ENCODE results near the gene KCNN3. TPM values are rescaled to one million over a fixed set of nuclear protein-coding genes. Genes with fewer than 3 reads are reported as not detected.

Gene KCNN3
- total RNA-seq, 3 donors from 2014 or later (not counting 1 experiment from before 2014, with no cell fraction given): 0.05 to 0.95 TPM; not detected in 1

DNA sequence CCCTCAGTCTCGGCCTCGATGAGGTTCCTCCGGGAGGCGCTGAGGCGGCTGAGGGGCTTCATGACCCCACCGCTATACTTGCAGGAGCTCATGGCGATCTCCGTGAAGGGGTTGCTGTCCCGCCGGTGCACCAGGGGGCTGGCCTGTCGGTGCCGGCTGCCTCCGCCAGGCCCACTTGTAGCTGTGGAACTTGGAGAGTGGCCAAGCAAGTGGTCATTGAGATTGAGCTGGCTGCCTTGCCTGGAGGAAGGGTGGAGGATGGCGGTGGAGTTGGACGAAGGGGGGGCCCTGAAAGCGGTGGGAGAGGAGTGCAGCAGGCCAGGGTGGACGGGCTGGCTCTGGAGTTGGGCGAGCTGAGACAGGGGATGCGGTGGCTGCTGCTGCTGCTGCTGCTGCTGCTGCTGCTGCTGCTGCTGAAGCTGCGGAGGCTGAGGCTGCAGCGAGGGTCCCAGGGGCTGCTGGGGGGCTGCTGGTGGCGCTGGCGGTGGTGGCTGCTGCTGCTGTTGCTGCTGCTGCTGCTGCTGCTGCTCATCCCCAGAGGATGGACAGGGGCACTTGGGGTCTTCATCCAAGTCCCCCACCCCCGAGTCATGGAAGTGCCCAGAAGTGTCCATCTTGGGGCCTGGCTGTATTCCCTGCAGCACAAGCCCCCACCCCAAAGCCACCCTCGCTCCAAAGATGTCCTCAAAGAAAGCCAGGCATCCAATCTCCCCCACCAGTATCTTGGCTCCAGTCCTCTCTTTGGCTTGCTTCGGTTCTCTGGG, 548 bp downstream of the KCNN3 start:
- Histone ChIP-seq H3K4me1 (ENCODE audit: control insufficient read depth, insufficient read depth, low read length) (peaks cover 9% of the 10 kb centered on the region), H3K9me3 (ENCODE audit: control insufficient read depth, insufficient read depth, low read length) (no peaks in the 10 kb centered on the region), H3K4me3 (ENCODE audit: low read length) (no peak overlapping the region), H3K36me3 (ENCODE audit: control insufficient read depth, insufficient read depth, low read length) (no peaks in the 10 kb centered on the region), H3K27ac (ENCODE audit: low read length) (no peak overlapping the region), H3K27me3 (ENCODE audit: control insufficient read depth, insufficient read depth, low read length) (peaks cover 20% of the 10 kb centered on the region)
- H3K4me3 Mint-ChIP-seq: no peak overlapping the region
- ATAC-seq (no peak), DNase-seq (no peak)
- no peaks in the 10 kb centered on the region for H3K36me3 Mint-ChIP-seq
- peaks cover 10 to 13% of the 10 kb centered on the region in 2 donors for H3K4me1 Mint-ChIP-seq
- TF ChIP-seq, protein P1, sequence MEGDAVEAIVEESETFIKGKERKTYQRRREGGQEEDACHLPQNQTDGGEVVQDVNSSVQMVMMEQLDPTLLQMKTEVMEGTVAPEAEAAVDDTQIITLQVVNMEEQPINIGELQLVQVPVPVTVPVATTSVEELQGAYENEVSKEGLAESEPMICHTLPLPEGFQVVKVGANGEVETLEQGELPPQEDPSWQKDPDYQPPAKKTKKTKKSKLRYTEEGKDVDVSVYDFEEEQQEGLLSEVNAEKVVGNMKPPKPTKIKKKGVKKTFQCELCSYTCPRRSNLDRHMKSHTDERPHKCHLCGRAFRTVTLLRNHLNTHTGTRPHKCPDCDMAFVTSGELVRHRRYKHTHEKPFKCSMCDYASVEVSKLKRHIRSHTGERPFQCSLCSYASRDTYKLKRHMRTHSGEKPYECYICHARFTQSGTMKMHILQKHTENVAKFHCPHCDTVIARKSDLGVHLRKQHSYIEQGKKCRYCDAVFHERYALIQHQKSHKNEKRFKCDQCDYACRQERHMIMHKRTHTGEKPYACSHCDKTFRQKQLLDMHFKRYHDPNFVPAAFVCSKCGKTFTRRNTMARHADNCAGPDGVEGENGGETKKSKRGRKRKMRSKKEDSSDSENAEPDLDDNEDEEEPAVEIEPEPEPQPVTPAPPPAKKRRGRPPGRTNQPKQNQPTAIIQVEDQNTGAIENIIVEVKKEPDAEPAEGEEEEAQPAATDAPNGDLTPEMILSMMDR (IDR thresholded peaks at IDR 0.05): no peak
- intact Hi-C loops (cut with micrococcal nuclease): no loop called here
- 60% methylated on average over 26 of the region's 26 CpGs for WGBS (ENCODE audit: insufficient coverage)
- no peak overlapping the region for H3K27ac Mint-ChIP-seq
- H3K27me3 Mint-ChIP-seq (ENCODE audit: low read depth in 2 of 2): peaks cover 56% of the 10 kb centered on the region in 2 donors
- no peaks in the 10 kb centered on the region for H3K9me3 Mint-ChIP-seq

DNA sequence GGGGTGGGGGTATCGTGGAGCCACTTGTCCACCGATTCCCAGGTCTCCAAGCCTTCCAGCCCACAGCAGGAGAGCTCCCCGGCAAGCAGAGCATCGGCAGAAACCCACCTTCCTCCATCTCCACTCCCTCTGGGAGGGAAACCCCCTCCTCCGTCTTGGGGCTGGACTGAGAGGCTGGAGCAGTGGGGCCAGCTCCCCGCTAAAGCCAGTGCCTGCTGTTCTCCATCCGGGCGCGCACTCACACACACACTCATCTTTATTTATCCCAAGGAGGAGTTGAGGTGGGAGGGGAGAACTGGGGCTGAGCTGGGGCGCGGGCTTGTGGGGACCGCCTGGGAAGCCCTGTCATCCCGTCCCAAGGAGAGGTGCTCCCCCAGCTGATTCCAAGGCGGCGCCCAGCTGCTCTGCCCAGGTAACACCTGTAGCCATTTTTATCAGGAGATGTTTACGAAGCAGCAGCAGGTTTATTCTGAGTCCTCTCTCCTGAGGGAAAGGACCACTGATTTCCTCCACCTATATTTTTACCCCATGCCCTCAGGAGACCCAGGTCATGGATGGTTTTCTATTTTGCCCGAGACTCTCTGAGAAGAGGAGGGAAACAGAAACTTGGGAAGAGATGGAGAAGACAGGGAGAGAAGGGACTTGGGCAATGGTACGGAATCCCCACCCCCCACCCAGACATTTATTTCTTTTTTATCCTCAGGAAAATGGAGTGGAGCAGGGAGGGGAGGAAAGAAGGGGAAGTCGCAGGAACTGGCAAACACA, 2.1 kb downstream of the KCNN3 start:
- TF ChIP-seq, protein P1 (IDR thresholded peaks at IDR 0.05): no peak
- Mint-ChIP-seq H3K27me3 (ENCODE audit: low read depth in 2 of 2) (peaks cover 58 to 65% of the 10 kb centered on the region in 2 donors), H3K4me1 (peaks cover 10 to 17% of the 10 kb centered on the region in 2 donors), H3K9me3 (no peaks in the 10 kb centered on the region), H3K4me3 (no peak overlapping the region), H3K27ac (no peak overlapping the region), H3K36me3 (no peaks in the 10 kb centered on the region)
- no peak overlapping the region for H3K4me3 ChIP-seq (ENCODE audit: low read length)
- H3K27me3 ChIP-seq (ENCODE audit: control insufficient read depth, insufficient read depth, low read length): peaks cover 20% of the 10 kb centered on the region
- intact Hi-C loops (cut with micrococcal nuclease): no loop called here
- WGBS (ENCODE audit: insufficient coverage): 61% methylated on average over 13 of the region's 19 CpGs
- ATAC-seq: no peak
- H3K27ac ChIP-seq (ENCODE audit: low read length): no peak overlapping the region
- H3K9me3 ChIP-seq (ENCODE audit: control insufficient read depth, insufficient read depth, low read length): no peaks in the 10 kb centered on the region
- no peaks in the 10 kb centered on the region for H3K36me3 ChIP-seq (ENCODE audit: control insufficient read depth, insufficient read depth, low read length)
- DNase-seq: no peak
- H3K4me1 ChIP-seq (ENCODE audit: control insufficient read depth, insufficient read depth, low read length): peaks cover 14% of the 10 kb centered on the region

DNA sequence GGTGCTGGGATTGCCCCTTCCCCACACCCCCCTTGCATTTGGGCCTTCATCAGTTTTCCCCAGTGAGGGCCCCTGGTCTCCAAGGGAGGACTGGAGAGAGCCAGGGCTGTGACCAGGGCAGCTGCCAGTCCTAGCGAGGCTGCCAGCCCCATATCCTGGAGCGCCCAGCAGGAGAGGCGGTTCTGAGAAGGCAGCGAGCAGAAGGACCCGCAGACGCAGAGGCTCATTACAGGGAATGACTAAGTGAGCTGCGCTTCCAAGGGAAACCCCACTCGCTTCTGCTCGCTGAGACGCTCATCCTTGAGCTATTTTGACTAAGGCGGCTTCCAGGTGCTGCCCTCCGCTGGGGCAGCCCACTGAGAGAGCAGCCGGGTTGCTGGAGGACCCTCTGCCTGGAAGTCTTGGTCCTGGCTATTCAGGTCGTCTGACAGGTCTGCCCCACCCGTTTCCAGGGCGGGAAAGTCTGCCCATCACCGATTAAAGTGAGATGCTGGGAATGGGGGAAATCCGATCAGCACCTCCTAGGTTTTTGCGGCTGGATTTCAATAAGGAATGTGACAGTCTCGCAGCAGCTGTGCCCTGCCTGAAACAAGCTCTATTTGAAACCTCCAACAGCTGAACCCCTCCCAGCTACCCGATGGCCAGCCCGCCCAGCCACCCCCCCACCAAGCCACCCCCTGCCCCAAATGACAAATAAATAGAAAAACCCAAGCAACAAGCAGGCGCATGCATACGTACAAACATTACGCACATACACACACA, 2.8 kb downstream of the KCNN3 start:
- Mint-ChIP-seq H3K9me3 (no peaks in the 10 kb centered on the region), H3K4me1 (peaks cover 10 to 17% of the 10 kb centered on the region in 2 donors), H3K4me3 (no peak overlapping the region), H3K27me3 (ENCODE audit: low read depth in 2 of 2) (peaks cover 61 to 69% of the 10 kb centered on the region in 2 donors), H3K36me3 (no peaks in the 10 kb centered on the region), H3K27ac (no peak overlapping the region)
- no peaks in the 10 kb centered on the region for H3K36me3 ChIP-seq (ENCODE audit: control insufficient read depth, insufficient read depth, low read length)
- TF ChIP-seq, protein P1 (IDR thresholded peaks at IDR 0.05): no peak
- intact Hi-C loops (cut with micrococcal nuclease): no loop called here
- peaks cover 20% of the 10 kb centered on the region for H3K27me3 ChIP-seq (ENCODE audit: control insufficient read depth, insufficient read depth, low read length)
- WGBS (ENCODE audit: insufficient coverage): 50% methylated on average over 23 of the region's 25 CpGs
- no peaks in the 10 kb centered on the region for H3K9me3 ChIP-seq (ENCODE audit: control insufficient read depth, insufficient read depth, low read length)
- no peak overlapping the region for H3K4me3 ChIP-seq (ENCODE audit: low read length)
- no peak for DNase-seq
- no peak overlapping the region for H3K27ac ChIP-seq (ENCODE audit: low read length)
- H3K4me1 ChIP-seq (ENCODE audit: control insufficient read depth, insufficient read depth, low read length): peaks cover 14% of the 10 kb centered on the region
- no peak for ATAC-seq
